DND-41 (cell line): ENCODE data around the gene SLITRK5.

ENCODE experiments used
- ATAC-seq: fragments of 200-7000 bp; cut with Tn5 transposase; 3 replicates; pipeline ENCODE4 v1.9.1; 2021; ENCODE audit warnings: low read depth; ENCODE audit not compliant: insufficient read depth
- DNase-seq: peaks from one replicate; pipeline ENCODE4 v3.0.0-alpha.2; 2020
- H2AFZ ChIP-seq: 2 replicates; pipeline ENCODE4 v1.6.0; 2012; ENCODE audit warnings: low read depth, low read length
- H3K27ac ChIP-seq: 2 replicates; pipeline ENCODE4 v1.5.1; 2012; ENCODE audit warnings: low read length, inconsistent platforms
- H3K27me3 ChIP-seq: fragments of 200-600 bp; sonication (generic); 2 replicates; pipeline ENCODE4 v1.6.0; 2012; ENCODE audit warnings: low read length, mild to moderate bottlenecking, inconsistent platforms; ENCODE audit not compliant: insufficient read depth, poor library complexity
- H3K36me3 ChIP-seq: 2 replicates; pipeline ENCODE4 v1.5.1; 2012; ENCODE audit warnings: low read length, inconsistent platforms; ENCODE audit not compliant: insufficient read depth
- H3K4me1 ChIP-seq: 2 replicates; pipeline ENCODE4 v1.5.1; 2012; ENCODE audit warnings: mild to moderate bottlenecking, low read length; ENCODE audit not compliant: insufficient read depth
- H3K4me2 ChIP-seq: 2 replicates; pipeline ENCODE4 v1.6.0; 2012; ENCODE audit warnings: mild to moderate bottlenecking, moderate library complexity, low read length, inconsistent platforms; ENCODE audit not compliant: insufficient read depth
- H3K4me3 ChIP-seq, 2 experiments: fragments of 200-600 bp in 1 of 2; shearing (Covaris generic) in 1 of 2; 2 replicates each; pipeline ENCODE4 v1.5.1; 2012 to 2016; ENCODE audit warnings: inconsistent platforms in 2 of 2, low read length in 2 of 2, mild to moderate bottlenecking in 2 of 2, low read depth in 1 of 2, moderate library complexity in 1 of 2
- H3K79me2 ChIP-seq: 2 replicates; pipeline ENCODE4 v1.6.0; 2012; ENCODE audit warnings: low read length, inconsistent platforms; ENCODE audit not compliant: insufficient read depth
- H3K9ac ChIP-seq: 2 replicates; pipeline ENCODE4 v1.6.0; 2012; ENCODE audit warnings: low read depth, mild to moderate bottlenecking, inconsistent platforms, low read length, moderate library complexity
- H3K9me3 ChIP-seq: 2 replicates; pipeline ENCODE4 v1.5.1; 2012; ENCODE audit warnings: low read length, moderate library complexity, mild to moderate bottlenecking, inconsistent platforms; ENCODE audit not compliant: insufficient read depth, severe bottlenecking
- H4K20me1 ChIP-seq: 2 replicates; pipeline ENCODE4 v1.6.0; 2012; ENCODE audit warnings: low read length; ENCODE audit not compliant: insufficient read depth
- CTCF ChIP-seq: IDR thresholded peaks from 2 replicates; pipeline ENCODE4 v1.5.1; 2012; ENCODE audit warnings: borderline replicate concordance, low read length, moderate library complexity, mild to moderate bottlenecking; ENCODE audit not compliant: poor library complexity, severe bottlenecking; ENCODE audit errors: extremely low read depth
- EZH2 ChIP-seq: IDR thresholded peaks from 3 replicates; pipeline ENCODE4 v1.6.1; 2012; ENCODE audit warnings: borderline replicate concordance, low read depth, mild to moderate bottlenecking, moderate library complexity, low read length, inconsistent platforms; ENCODE audit not compliant: severe bottlenecking

SLITRK5 gene

GRCh38 chr13:87675851-87676250, 4.7 kb downstream of the SLITRK5 start:
- Histone ChIP-seq H3K27ac (no peak overlapping the region), H3K9me3 (peaks cover 4% of the 10 kb centered on the region), H4K20me1 (no peaks in the 10 kb centered on the region), H3K36me3 (no peaks in the 10 kb centered on the region), H3K9ac (no peak overlapping the region), H3K4me2 (no peak overlapping the region), H3K4me1 (no peaks in the 10 kb centered on the region), H3K4me3 (no peak overlapping the region), H3K79me2 (no peaks in the 10 kb centered on the region), H3K27me3 (no peaks in the 10 kb centered on the region), H2AFZ (no peak overlapping the region)
- DNase-seq, result no peak
- TF ChIP-seq EZH2 (no peak), CTCF (no peak)
- no peak for ATAC-seq

GRCh38 chr13:87676254-87677042, 5.3 kb downstream of the SLITRK5 start:
- Histone ChIP-seq H3K4me1 (no peaks in the 10 kb centered on the region), H3K36me3 (no peaks in the 10 kb centered on the region), H3K9ac (no peak overlapping the region), H3K4me2 (no peak overlapping the region), H3K79me2 (no peaks in the 10 kb centered on the region), H2AFZ (no peak overlapping the region), H3K27me3 (no peaks in the 10 kb centered on the region), H3K9me3 (peaks cover 4% of the 10 kb centered on the region), H3K4me3 (no peak overlapping the region), H3K27ac (no peak overlapping the region), H4K20me1 (no peaks in the 10 kb centered on the region)
- no peak for TF ChIP-seq CTCF
- TF ChIP-seq EZH2, result no peak
- no peak for ATAC-seq
- DNase-seq, result no peak

GRCh38 chr13:87677043-87677495, 5.9 kb downstream of the SLITRK5 start:
- Histone ChIP-seq H3K4me3 (no peak overlapping the region), H2AFZ (no peak overlapping the region), H3K9me3 (peaks cover 4% of the 10 kb centered on the region), H3K9ac (no peak overlapping the region), H3K27ac (no peak overlapping the region), H3K36me3 (no peaks in the 10 kb centered on the region), H3K4me1 (no peaks in the 10 kb centered on the region), H3K27me3 (no peaks in the 10 kb centered on the region), H3K79me2 (no peaks in the 10 kb centered on the region), H4K20me1 (no peaks in the 10 kb centered on the region), H3K4me2 (no peak overlapping the region)
- TF ChIP-seq EZH2 (no peak), CTCF (no peak)
- DNase-seq (no peak), ATAC-seq (no peak)
